HL-60 (cell line): Measurements from ENCODE around the gene PDLIM5.
A peak's percentile ranks its signal among the peaks of the same experiment; 100 is the strongest.
"Not testable (repeated sequence)": the region's sequence is repeated elsewhere in the genome, so short reads cannot be mapped to it uniquely, and the experiment has no call there.

ENCODE experiments used
- DNase-seq, 2 experiments: peaks; one replicate each; pipeline ENCODE4 v3.0.0-alpha.2; 2010 to 2020; ENCODE audit warnings: low read depth in 1 of 2, low spot score in 1 of 2
- H3K27ac ChIP-seq: fragments of 250-450 bp; sonication (Bioruptor Pico); replicated peaks from 2 replicates; pipeline ENCODE4 v1.5.1; 2020; ENCODE audit warnings: mild to moderate bottlenecking, moderate library complexity
- H3K27me3 ChIP-seq: fragments of 250-450 bp; sonication (Bioruptor Pico); 2 replicates; pipeline ENCODE4 v1.5.1; 2021; ENCODE audit warnings: mild to moderate bottlenecking, moderate library complexity; ENCODE audit not compliant: insufficient read depth, poor library complexity, severe bottlenecking
- H3K4me3 ChIP-seq: replicated peaks from 2 replicates; pipeline ENCODE4 v1.5.1; 2011; ENCODE audit warnings: mild to moderate bottlenecking, control low read depth, low read length; ENCODE audit not compliant: insufficient read depth
- GABPA ChIP-seq: IDR thresholded peaks from 2 replicates; pipeline ENCODE4 v1.6.1; 2012; ENCODE audit warnings: low read depth
- POLR2AphosphoS5 ChIP-seq: IDR thresholded peaks from 2 replicates; pipeline ENCODE4 v1.6.1; 2012; ENCODE audit warnings: low read depth
- REST ChIP-seq: IDR thresholded peaks from 2 replicates; pipeline ENCODE4 v1.6.1; 2012; ENCODE audit warnings: low read depth; ENCODE audit not compliant: insufficient replicate concordance
- SPI1 ChIP-seq: IDR thresholded peaks from 2 replicates; pipeline ENCODE4 v1.6.1; 2012; ENCODE audit warnings: low read depth, mild to moderate bottlenecking, borderline replicate concordance
- long read RNA-seq: library from polyadenylated mRNA; unstranded; transcript quantifications from one replicate; pipeline ENCODE4 v2.0.0, GENCODE V29; 2020
- TF ChIP-seq, protein P1 (sequence below): IDR thresholded peaks from one replicate; pipeline ENCODE4 v1.5.1; 2011; ENCODE audit warnings: low read length, control low read depth, inconsistent platforms; ENCODE audit not compliant: insufficient read depth

PDLIM5 gene, protein sequence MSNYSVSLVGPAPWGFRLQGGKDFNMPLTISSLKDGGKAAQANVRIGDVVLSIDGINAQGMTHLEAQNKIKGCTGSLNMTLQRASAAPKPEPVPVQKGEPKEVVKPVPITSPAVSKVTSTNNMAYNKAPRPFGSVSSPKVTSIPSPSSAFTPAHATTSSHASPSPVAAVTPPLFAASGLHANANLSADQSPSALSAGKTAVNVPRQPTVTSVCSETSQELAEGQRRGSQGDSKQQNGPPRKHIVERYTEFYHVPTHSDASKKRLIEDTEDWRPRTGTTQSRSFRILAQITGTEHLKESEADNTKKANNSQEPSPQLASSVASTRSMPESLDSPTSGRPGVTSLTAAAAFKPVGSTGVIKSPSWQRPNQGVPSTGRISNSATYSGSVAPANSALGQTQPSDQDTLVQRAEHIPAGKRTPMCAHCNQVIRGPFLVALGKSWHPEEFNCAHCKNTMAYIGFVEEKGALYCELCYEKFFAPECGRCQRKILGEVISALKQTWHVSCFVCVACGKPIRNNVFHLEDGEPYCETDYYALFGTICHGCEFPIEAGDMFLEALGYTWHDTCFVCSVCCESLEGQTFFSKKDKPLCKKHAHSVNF
- long read RNA-seq, full-length matches to known transcripts = 15 of 27 reads
- long read RNA-seq, partial matches to known transcripts = 4 of 27 reads
- long read RNA-seq, other reads (novel, unspliced or antisense) = 8 of 27 reads

- peak within 1 kb of the TSS; percentile 67 for H3K27ac ChIP-seq
- TF ChIP-seq REST (peak; percentile 66), SPI1 (no peak), GABPA (no peak), POLR2AphosphoS5 (peak; percentile 84)
- TF ChIP-seq, protein P1, sequence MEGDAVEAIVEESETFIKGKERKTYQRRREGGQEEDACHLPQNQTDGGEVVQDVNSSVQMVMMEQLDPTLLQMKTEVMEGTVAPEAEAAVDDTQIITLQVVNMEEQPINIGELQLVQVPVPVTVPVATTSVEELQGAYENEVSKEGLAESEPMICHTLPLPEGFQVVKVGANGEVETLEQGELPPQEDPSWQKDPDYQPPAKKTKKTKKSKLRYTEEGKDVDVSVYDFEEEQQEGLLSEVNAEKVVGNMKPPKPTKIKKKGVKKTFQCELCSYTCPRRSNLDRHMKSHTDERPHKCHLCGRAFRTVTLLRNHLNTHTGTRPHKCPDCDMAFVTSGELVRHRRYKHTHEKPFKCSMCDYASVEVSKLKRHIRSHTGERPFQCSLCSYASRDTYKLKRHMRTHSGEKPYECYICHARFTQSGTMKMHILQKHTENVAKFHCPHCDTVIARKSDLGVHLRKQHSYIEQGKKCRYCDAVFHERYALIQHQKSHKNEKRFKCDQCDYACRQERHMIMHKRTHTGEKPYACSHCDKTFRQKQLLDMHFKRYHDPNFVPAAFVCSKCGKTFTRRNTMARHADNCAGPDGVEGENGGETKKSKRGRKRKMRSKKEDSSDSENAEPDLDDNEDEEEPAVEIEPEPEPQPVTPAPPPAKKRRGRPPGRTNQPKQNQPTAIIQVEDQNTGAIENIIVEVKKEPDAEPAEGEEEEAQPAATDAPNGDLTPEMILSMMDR = no peak
- peak within 1 kb of the TSS; percentile 88 for H3K4me3 ChIP-seq
- DNase-seq = peak; percentile 58 to 88
- H3K27me3 ChIP-seq = no peaks in the 10 kb centered on the region
Measured at GRCh38 chr4:94451695-94452475, at the start of gene PDLIM5. PDLIM5 (plus strand) TSS chr4:94451942; CDS start chr4:94455289, 3,347 bp downstream.

GRCh38 chr4:94402439-94402838, 49.3 kb upstream of the PDLIM5 start:
- H3K27me3 ChIP-seq, H3K27ac ChIP-seq, DNase-seq, H3K4me3 ChIP-seq: not testable (repeated sequence)

DNA sequence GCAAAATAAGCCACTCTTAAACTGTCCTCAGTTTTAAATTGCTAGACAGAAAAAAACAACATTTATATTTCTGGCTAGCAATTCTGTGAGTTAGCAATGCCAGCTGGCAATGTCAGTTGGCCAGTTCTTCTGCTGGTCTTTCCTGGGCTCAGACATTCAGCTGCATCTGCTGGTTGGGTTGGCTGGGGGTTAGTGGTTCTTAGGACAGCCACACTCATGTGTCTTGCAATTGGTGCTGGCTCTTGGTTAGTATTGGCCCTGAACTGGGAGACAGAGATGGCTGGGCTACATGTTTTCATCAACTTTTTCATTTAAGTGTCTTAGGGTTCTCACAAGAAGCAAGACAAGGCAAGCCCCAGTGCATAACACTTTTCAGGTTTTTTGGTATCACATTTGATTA, 48.0 kb upstream of the PDLIM5 start:
- no peak for DNase-seq
- Histone ChIP-seq H3K27me3 (no peaks in the 10 kb centered on the region), H3K27ac (no peak overlapping the region), H3K4me3 (no peak overlapping the region)
- TF ChIP-seq REST (no peak), POLR2AphosphoS5 (no peak), SPI1 (no peak), GABPA (no peak)
- TF ChIP-seq, protein P1 = no peak
